ENCODE data around the gene EFNA5. TPM values are rescaled to one million over a fixed set of nuclear protein-coding genes. Genes with fewer than 3 reads are reported as not detected.
A peak's percentile ranks its signal among the peaks of the same experiment; 100 is the strongest.

EFNA5 gene
- polyA plus RNA-seq, 1 of the 3 experiments (the other 2 are of a cell fraction), result 0.81 TPM

DNA sequence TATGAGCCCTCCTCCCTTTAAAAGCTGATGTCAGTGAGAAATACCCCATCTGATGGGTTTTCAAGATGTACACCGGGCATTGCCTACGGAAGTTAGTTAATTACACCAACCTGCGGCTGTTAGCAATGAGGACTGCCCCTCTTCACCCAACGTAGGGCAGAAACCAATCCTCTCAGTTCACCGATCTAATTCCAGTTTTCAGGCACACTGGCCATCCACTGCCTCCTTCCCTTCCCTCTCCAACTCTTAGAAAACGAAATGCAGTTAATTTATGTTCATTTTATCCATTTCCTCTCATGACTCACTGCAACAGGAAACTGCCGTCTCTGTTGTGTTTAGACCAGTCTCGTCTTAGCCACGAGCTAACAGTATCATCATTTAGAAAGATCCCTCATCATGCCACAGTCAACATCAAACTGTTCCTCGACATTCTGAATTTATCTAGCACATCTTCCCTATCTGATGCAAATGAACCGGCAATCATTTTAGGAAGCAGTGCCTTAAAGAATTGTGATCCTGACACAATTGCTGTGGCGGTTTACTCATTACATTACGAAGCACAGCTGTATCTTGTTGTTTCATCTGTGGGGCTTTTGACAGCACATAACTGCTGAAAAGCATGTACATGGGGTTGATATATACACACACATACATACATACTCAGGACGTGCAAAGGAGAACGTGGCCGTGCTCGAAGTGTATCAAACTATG lies 168.6 kb downstream of the EFNA5 start:
- ChIA-PET POLR2A (interaction anchor here (1.0 to 2.7 kb wide), 7 partner anchors 8 to 289 kb away, joined by 3 to 10 read pairs (median 4); no protein-coding TSS in a partner anchor), CTCF (interaction anchor here (0.6 to 3.7 kb wide), 6 partner anchors 10 to 297 kb away, joined by 3 to 20 read pairs (median 5); no protein-coding TSS in a partner anchor)
- H3K9me2 ChIP-seq, result no peaks in the 10 kb centered on the region
- no peaks in the 10 kb centered on the region for H3K36me3 ChIP-seq (replicated peaks in 1 of 2; ENCODE audit: control insufficient read depth in 1 of 2, insufficient read depth in 2 of 2, low read length in 1 of 2)
- H3K9ac ChIP-seq, result peak overlapping the region; percentile 50; the same call in 1 of the 2 replicates
- peak overlapping the region; percentile 78 for H3K4me2 ChIP-seq
- peaks cover 11 to 33% of the 10 kb centered on the region in 2 experiments; a peak in 3 of 4 replicates for H3K4me1 ChIP-seq (ENCODE audit: control insufficient read depth in 1 of 2, insufficient read depth in 2 of 2, low read depth in 1 of 2, low read length in 1 of 2)
- H3K9me3 ChIP-seq, result no peaks in the 10 kb centered on the region
- no peaks in the 10 kb centered on the region for H3K27me3 ChIP-seq (ENCODE audit: insufficient read depth)
- H3K27ac ChIP-seq (ENCODE audit: low read depth in 2 of 2, low read length in 1 of 2), result peak overlapping the region; percentile 61 to 97
- 24% methylated on average over 17 of the region's 17 CpGs for whole genome bisulfite sequencing (ENCODE audit: low lambda C conversion rate)
- no peaks in the 10 kb centered on the region for H4K20me1 ChIP-seq (ENCODE audit: insufficient read depth)
- peak overlapping the region; percentile 82 for H2AFZ ChIP-seq (ENCODE audit: low read depth)
- peaks cover 3% of the 10 kb centered on the region for H3F3A ChIP-seq (replicated peaks; ENCODE audit: insufficient read depth)
- H3K79me2 ChIP-seq (ENCODE audit: insufficient read depth), result peaks cover 4% of the 10 kb centered on the region; the same call in 1 of the 2 replicates
- peak; percentile 39 for DNase-seq
- TF ChIP-seq CTCF (IDR thresholded peaks at IDR 0.05), result no peak
- no peak for TF ChIP-seq RXRA (IDR thresholded peaks at IDR 0.05; ENCODE audit: borderline replicate concordance, low read depth)
- TF ChIP-seq JUND (IDR thresholded peaks at IDR 0.05), result no peak
- no peak for TF ChIP-seq NRF1 (IDR thresholded peaks at IDR 0.05; ENCODE audit: low read depth, low read length)
- TF ChIP-seq PBX3 (IDR thresholded peaks at IDR 0.05), result 0 out of 2 replicates have a peak, but pooled peaks have one; percentile 28
- TF ChIP-seq NFIC (IDR thresholded peaks at IDR 0.05; ENCODE audit: borderline replicate concordance), result no peak
- TF ChIP-seq POLR2AphosphoS5 (IDR thresholded peaks at IDR 0.05; ENCODE audit: low read depth, low read length), result peak; percentile 57; the same call in 1 of the 2 replicates
- TF ChIP-seq FOXM1 (IDR thresholded peaks at IDR 0.05; ENCODE audit: low read depth), result no peak
- TF ChIP-seq GABPA (IDR thresholded peaks at IDR 0.05; ENCODE audit: low read depth), result peak; percentile 59
- TF ChIP-seq FOXJ3 (CRISPR knock-in tag; IDR thresholded peaks at IDR 0.05), result no peak
- TF ChIP-seq TCF12 (IDR thresholded peaks at IDR 0.05), result peak; percentile 26; the same call in 1 of the 2 replicates
- peak; percentile 82; the same call in 1 of the 2 replicates for TF ChIP-seq MXI1 (IDR thresholded peaks at IDR 0.05; ENCODE audit: low read depth, low read length)
- no peak for TF ChIP-seq IRF3 (IDR thresholded peaks at IDR 0.05; ENCODE audit: low read depth, low read length)
- 0 out of 4 replicates have a peak, but pooled peaks of 1 of the 2 experiments have one; percentile 20 for TF ChIP-seq EP300 (IDR thresholded peaks at IDR 0.05; ENCODE audit: borderline replicate concordance in 1 of 2, low read depth in 1 of 2, low read length in 1 of 2)
- no peak for TF ChIP-seq RAD21 (IDR thresholded peaks at IDR 0.05; ENCODE audit: low read length)
- TF ChIP-seq FOSL2 (IDR thresholded peaks at IDR 0.05; ENCODE audit: borderline replicate concordance, low read depth), result peak; percentile 63; the same call in 1 of the 2 replicates
- H3K4me3 ChIP-seq (ENCODE audit: low read depth in 2 of 2, low read length in 1 of 2), result peak overlapping the region; percentile 45 to 63

Data from SK-N-SH (cell line).